Endothelial cell of umbilical vein (primary cell): Measurements from ENCODE around the gene CIB4. TPM values are rescaled to one million over a fixed set of nuclear protein-coding genes. Genes with fewer than 3 reads are reported as not detected.

Experiments
- BruUV-seq: library from RNA; stranded (reverse); fragments of 400-500 nt; replicated peaks from 2 replicates; lab custom pipeline; 2021; lab: Mats Ljungman, UMichigan
- CTCF ChIA-PET: fragments of 300-600, 350-600 bp; sonication (Branson Sonifier 250); formaldehyde crosslinking; loops from one replicate; lab custom pipeline; 2021; ENCODE audit warnings: antibody characterized with exemption, inconsistent platforms; lab: Charles Lee
- POLR2A ChIA-PET: fragments of 300-600, 350-600 bp; sonication (Branson Sonifier 250); formaldehyde crosslinking; loops from one replicate; lab custom pipeline; 2021; ENCODE audit warnings: antibody characterized with exemption, inconsistent platforms; lab: Charles Lee
- DNase-seq: peaks from one replicate; pipeline ENCODE4 v3.0.0-alpha.2; 2011; ENCODE audit warnings: low read depth, low spot score
- FAIRE-seq: peaks from 2 replicates; lab custom pipeline; 2011; peaks lifted over from hg19 to GRCh38; lab: Jason Lieb, UNC
- H2AFZ ChIP-seq: 2 replicates; pipeline ENCODE4 v1.6.0; 2012; ENCODE audit warnings: low read depth, low read length, control low read depth, inconsistent platforms
- H3K27ac ChIP-seq: 2 replicates; pipeline ENCODE4 v1.5.1; 2011; ENCODE audit warnings: low read depth, mild to moderate bottlenecking, control low read depth, low read length, moderate library complexity; ENCODE audit not compliant: insufficient read depth
- H3K27me3 ChIP-seq, 2 experiments: 2 replicates each; pipeline versions ENCODE4 v1.6.0 to v1.6.1; 2011; ENCODE audit warnings: low read length in 2 of 2, mixed read lengths in 1 of 2; ENCODE audit not compliant: control insufficient read depth in 2 of 2, insufficient read depth in 2 of 2
- H3K36me3 ChIP-seq, 2 experiments: 2 replicates in 1 of 2; 3 replicates in 1 of 2; pipeline ENCODE4 v1.5.1; 2011; ENCODE audit warnings: low read length in 2 of 2, mild to moderate bottlenecking in 1 of 2, moderate library complexity in 1 of 2; ENCODE audit not compliant: control insufficient read depth in 2 of 2, insufficient read depth in 2 of 2; ENCODE audit errors: extremely low read depth in 1 of 2
- H3K4me1 ChIP-seq: 3 replicates; pipeline ENCODE4 v1.5.1; 2011; ENCODE audit warnings: mild to moderate bottlenecking, low read length; ENCODE audit not compliant: control insufficient read depth, insufficient read depth; ENCODE audit errors: extremely low read depth
- H3K4me2 ChIP-seq: 2 replicates; pipeline ENCODE4 v1.6.1; 2011; ENCODE audit warnings: low read length, control low read depth, mixed read lengths; ENCODE audit not compliant: insufficient read depth
- H3K4me3 ChIP-seq, 3 experiments: fragments of 200-600 bp in 1 of 3; sonication (generic), shearing (Covaris generic) in 1 of 3; replicated peaks in 1 of 3; 2 replicates each; pipeline ENCODE4 v1.5.1; 2011 to 2016; ENCODE audit warnings: control low read depth in 3 of 3, low read length in 3 of 3, mild to moderate bottlenecking in 2 of 3, inconsistent platforms in 1 of 3, low read depth in 1 of 3, moderate library complexity in 1 of 3; ENCODE audit not compliant: insufficient read depth in 1 of 3
- H3K79me2 ChIP-seq: 2 replicates; pipeline ENCODE4 v1.6.0; 2012; ENCODE audit warnings: low read length, inconsistent platforms; ENCODE audit not compliant: control insufficient read depth, insufficient read depth
- H3K9ac ChIP-seq: replicated peaks from 2 replicates; pipeline ENCODE3; 2011; ENCODE audit warnings: low read length, control low read depth; ENCODE audit not compliant: insufficient read depth; ENCODE audit errors: extremely low read depth
- H3K9me1 ChIP-seq: replicated peaks from 3 replicates; pipeline ENCODE4 v1.6.0; 2011; ENCODE audit warnings: mild to moderate bottlenecking, low read length; ENCODE audit not compliant: control insufficient read depth, insufficient read depth; ENCODE audit errors: extremely low read depth
- H3K9me3 ChIP-seq: replicated peaks from 2 replicates; pipeline ENCODE4 v1.5.1; 2012; ENCODE audit warnings: low read length, inconsistent platforms; ENCODE audit not compliant: control insufficient read depth, insufficient read depth
- H4K20me1 ChIP-seq: replicated peaks from 2 replicates; pipeline ENCODE3; 2011; ENCODE audit warnings: mild to moderate bottlenecking, low read length; ENCODE audit not compliant: control insufficient read depth, insufficient read depth; ENCODE audit errors: extremely low read depth
- EZH2 ChIP-seq: IDR thresholded peaks from 2 replicates; pipeline ENCODE4 v1.6.1; 2012; ENCODE audit warnings: borderline replicate concordance, low read depth, mild to moderate bottlenecking, moderate library complexity, low read length, inconsistent platforms; ENCODE audit not compliant: severe bottlenecking
- FOS ChIP-seq: IDR thresholded peaks from 2 replicates; pipeline ENCODE4 v1.6.1; 2011; ENCODE audit warnings: mild to moderate bottlenecking, low read length, moderate library complexity, borderline replicate concordance; ENCODE audit not compliant: insufficient read depth
- GATA2 ChIP-seq: IDR thresholded peaks from 2 replicates; pipeline ENCODE4 v1.7.0; 2011; ENCODE audit warnings: low read depth, mild to moderate bottlenecking, moderate library complexity, mixed read lengths, low read length; ENCODE audit not compliant: insufficient read length, insufficient read depth
- JUN ChIP-seq: IDR thresholded peaks from 2 replicates; pipeline ENCODE4 v1.6.1; 2011; ENCODE audit warnings: borderline replicate concordance, low read depth; ENCODE audit not compliant: insufficient read length, insufficient read depth
- MYC ChIP-seq: IDR thresholded peaks from one replicate; pipeline ENCODE4 v1.6.1; 2011; ENCODE audit warnings: mild to moderate bottlenecking, low read depth, low read length
- POLR2A ChIP-seq: IDR thresholded peaks from 2 replicates; pipeline ENCODE4 v1.6.1; 2012; ENCODE audit warnings: low read depth, mild to moderate bottlenecking, control low read depth, low read length
- POLR2AphosphoS5 ChIP-seq: IDR thresholded peaks from 2 replicates; pipeline ENCODE4 v1.6.1; 2012; ENCODE audit warnings: low read depth, mild to moderate bottlenecking, control low read depth, low read length, moderate library complexity; ENCODE audit not compliant: insufficient read depth
- dilution Hi-C: fragments of 300-500 bp; cut with MboI; formaldehyde crosslinking; loops from one replicate; pipeline ENCODE4 v1.15.0; 2019; ENCODE audit warnings: low sequenced_read_pairs; ENCODE audit not compliant: extremely low pct_ligation_motif_present
- intact Hi-C: fragments of 100-400 bp; cut with micrococcal nuclease; formaldehyde crosslinking; loops from one replicate; pipeline ENCODE4 v1.10.0; 2022
- polyA plus RNA-seq, 4 experiments: library from polyadenylated mRNA; depleted of rRNA in 3 of 4; stranded (reverse) in 3 of 4; unstranded in 1 of 4; fragments of >200 nt; gene quantifications; 2 replicates each; pipeline versions ENCODE4 v1.2.1 to v1.2.3, GENCODE V29; 2011 to 2012; ENCODE audit warnings: missing spikeins in 1 of 4
- total RNA-seq: library from RNA; stranded (reverse); gene quantifications from 2 replicates; pipeline ENCODE4 v1.2.3, GENCODE V29; 2021
- TF ChIP-seq, protein P1 (sequence below): IDR thresholded peaks from 2 replicates; pipeline ENCODE4 v1.6.1; 2011; ENCODE audit not compliant: insufficient read depth, insufficient read length
- TF ChIP-seq, protein P2 (sequence below), 2 donors: IDR thresholded peaks; 1 replicate in 1 of 2; 2 replicates in 1 of 2; pipeline ENCODE4 v1.5.1; 2011; ENCODE audit warnings: low read length in 2 of 2, mild to moderate bottlenecking in 2 of 2, moderate library complexity in 2 of 2, control low read depth in 1 of 2, inconsistent platforms in 1 of 2, low read depth in 1 of 2; ENCODE audit not compliant: insufficient read depth in 1 of 2; ENCODE audit errors: extremely low read depth in 1 of 2

Gene CIB4
- total and polyA plus RNA-seq, 2 donors (not counting 3 experiments of a cell fraction or from before 2014, with no cell fraction given): not detected

DNA sequence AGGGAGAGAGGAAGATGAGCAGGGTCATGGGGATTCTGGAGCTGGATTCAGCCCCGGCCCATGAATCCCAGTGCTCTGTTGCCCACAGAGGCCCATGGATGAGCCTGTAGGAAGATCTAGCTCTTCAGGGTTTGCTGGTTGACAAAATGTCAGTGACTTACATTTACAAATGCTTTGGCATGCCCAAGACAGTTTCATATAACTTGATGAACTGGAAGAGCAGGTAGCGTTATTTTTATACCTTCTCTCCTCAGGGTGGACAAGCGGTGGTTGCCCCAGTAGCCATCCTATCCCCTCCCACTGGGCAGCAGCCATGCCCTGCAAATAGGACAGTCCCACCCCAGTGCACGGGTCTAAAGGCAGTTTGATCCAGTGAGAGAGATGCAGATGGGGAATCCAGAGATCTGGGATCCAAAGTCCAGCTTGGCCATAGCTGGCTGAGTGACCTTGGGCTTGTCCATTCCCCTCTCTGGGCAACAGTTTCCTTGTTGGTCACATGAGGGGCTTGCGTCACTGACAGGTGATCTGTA is 29.8 kb upstream of the CIB4 start:
- DNase-seq: no peak
- H3K4me1 ChIP-seq: no peaks in the 10 kb centered on the region
- H3K9ac ChIP-seq: no peak overlapping the region
- TF ChIP-seq, protein P1, sequence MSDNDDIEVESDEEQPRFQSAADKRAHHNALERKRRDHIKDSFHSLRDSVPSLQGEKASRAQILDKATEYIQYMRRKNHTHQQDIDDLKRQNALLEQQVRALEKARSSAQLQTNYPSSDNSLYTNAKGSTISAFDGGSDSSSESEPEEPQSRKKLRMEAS: no peak
- TF ChIP-seq POLR2A (no peak), MYC (no peak)
- TF ChIP-seq, protein P2, sequence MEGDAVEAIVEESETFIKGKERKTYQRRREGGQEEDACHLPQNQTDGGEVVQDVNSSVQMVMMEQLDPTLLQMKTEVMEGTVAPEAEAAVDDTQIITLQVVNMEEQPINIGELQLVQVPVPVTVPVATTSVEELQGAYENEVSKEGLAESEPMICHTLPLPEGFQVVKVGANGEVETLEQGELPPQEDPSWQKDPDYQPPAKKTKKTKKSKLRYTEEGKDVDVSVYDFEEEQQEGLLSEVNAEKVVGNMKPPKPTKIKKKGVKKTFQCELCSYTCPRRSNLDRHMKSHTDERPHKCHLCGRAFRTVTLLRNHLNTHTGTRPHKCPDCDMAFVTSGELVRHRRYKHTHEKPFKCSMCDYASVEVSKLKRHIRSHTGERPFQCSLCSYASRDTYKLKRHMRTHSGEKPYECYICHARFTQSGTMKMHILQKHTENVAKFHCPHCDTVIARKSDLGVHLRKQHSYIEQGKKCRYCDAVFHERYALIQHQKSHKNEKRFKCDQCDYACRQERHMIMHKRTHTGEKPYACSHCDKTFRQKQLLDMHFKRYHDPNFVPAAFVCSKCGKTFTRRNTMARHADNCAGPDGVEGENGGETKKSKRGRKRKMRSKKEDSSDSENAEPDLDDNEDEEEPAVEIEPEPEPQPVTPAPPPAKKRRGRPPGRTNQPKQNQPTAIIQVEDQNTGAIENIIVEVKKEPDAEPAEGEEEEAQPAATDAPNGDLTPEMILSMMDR (IDR thresholded peaks at IDR 0.05; ENCODE audit: extremely low read depth in 1 of 2, insufficient read depth in 1 of 2, low read depth in 1 of 2, low read length in 2 of 2): no peak
- peaks cover 9 to 13% of the 10 kb centered on the region in 2 experiments for H3K27me3 ChIP-seq
- dilution Hi-C loops (no loop called here), intact Hi-C loops (no loop called here)
- H3K9me3 ChIP-seq: no peaks in the 10 kb centered on the region
- no peak overlapping the region for H2AFZ ChIP-seq
- H3K79me2 ChIP-seq: no peaks in the 10 kb centered on the region
- no peaks in the 10 kb centered on the region for H3K9me1 ChIP-seq
- H4K20me1 ChIP-seq: no peaks in the 10 kb centered on the region
- no peak overlapping the region for H3K4me3 ChIP-seq
- BruUV-seq: no TSS peak
- H3K27ac ChIP-seq: no peak overlapping the region
- ChIA-PET CTCF (no interaction called here), POLR2A (no interaction called here)
- H3K36me3 ChIP-seq: no peaks in the 10 kb centered on the region
- FAIRE-seq: no peak
- H3K4me2 ChIP-seq: no peak overlapping the region

DNA sequence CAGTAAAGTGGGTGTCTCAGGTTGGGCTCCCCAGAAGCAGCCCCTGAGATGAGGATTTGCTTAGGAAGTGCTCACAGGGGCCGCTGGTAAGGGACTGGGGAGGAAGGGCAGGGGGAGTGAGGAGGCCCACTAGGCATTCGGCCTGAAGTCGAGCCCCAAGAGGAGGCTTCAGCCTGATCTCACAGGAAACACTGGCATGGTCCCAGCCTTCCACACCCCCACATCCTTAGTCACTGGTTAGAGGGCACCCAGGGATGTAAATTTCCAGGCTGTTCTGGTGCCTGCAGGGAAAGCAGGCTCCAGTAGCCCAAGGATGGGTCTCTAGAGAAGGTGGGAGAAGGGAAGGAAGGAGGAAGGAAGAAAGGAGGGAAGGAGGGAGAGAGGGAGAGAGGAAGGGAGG is 29.0 kb upstream of the CIB4 start:
- no peak for FAIRE-seq
- H3K4me1 ChIP-seq: no peaks in the 10 kb centered on the region
- intact Hi-C loops: no loop called here

More for the DNA sequence above, 29.0 kb upstream of the CIB4 start:
- Histone ChIP-seq H4K20me1 (no peaks in the 10 kb centered on the region), H3K79me2 (no peaks in the 10 kb centered on the region), H3K9ac (no peak overlapping the region), H3K9me1 (no peaks in the 10 kb centered on the region), H3K27me3 (peaks cover 9 to 13% of the 10 kb centered on the region in 2 experiments), H3K27ac (no peak overlapping the region), H3K9me3 (no peaks in the 10 kb centered on the region), H3K4me2 (no peak overlapping the region), H2AFZ (no peak overlapping the region), H3K4me3 (no peak overlapping the region), H3K36me3 (no peaks in the 10 kb centered on the region)
- CTCF ChIA-PET: no interaction called here
- POLR2A ChIA-PET: no interaction called here
- no peak for DNase-seq
- no peak for TF ChIP-seq MYC
- no peak for TF ChIP-seq POLR2A
- TF ChIP-seq, protein P1: no peak
- TF ChIP-seq FOS: no peak
- TF ChIP-seq EZH2: no peak
- no peak for TF ChIP-seq GATA2
- no peak for TF ChIP-seq JUN
- TF ChIP-seq POLR2AphosphoS5: no peak
- TF ChIP-seq, protein P2 (IDR thresholded peaks at IDR 0.05; ENCODE audit: extremely low read depth in 1 of 2, insufficient read depth in 1 of 2, low read depth in 1 of 2, low read length in 2 of 2): no peak
- BruUV-seq: no TSS peak
- dilution Hi-C loops: no loop called here
